ENCODE measurements around the gene TAOK2.

GRCh38 chr16:29986931-29987330 is 13.3 kb downstream of the TAOK2 start:
- TF ChIP-seq GATA2 (IDR thresholded peaks at IDR 0.05; ENCODE audit: low read depth, low read length), result no peak
- TF ChIP-seq GATA3 (IDR thresholded peaks at IDR 0.05; ENCODE audit: low read depth, low read length), result no peak
